HCT116 (cell line): Measurements from ENCODE around the gene GPRIN1. TPM values are rescaled to one million over a fixed set of nuclear protein-coding genes. Genes with fewer than 3 reads are reported as not detected.

Source experiments
- ATAC-seq: fragments of 200-7000 bp; cut with Tn5 transposase; 2 replicates; pipeline ENCODE4 v1.9.1; 2020; ENCODE audit warnings: mild to moderate bottlenecking, moderate library complexity
- BruUV-seq: library from RNA; stranded (reverse); fragments of 400-500 nt; replicated peaks from 2 replicates; lab custom pipeline; 2021; lab: Mats Ljungman, UMichigan
- CTCF ChIA-PET: fragments of 300-600 bp; sonication (Branson Sonifier 250); formaldehyde crosslinking; loops from one replicate; lab custom pipeline; 2021; ENCODE audit warnings: antibody characterized with exemption; lab: Charles Lee
- POLR2A ChIA-PET: fragments of 300-600, 350-600 bp; sonication (Branson Sonifier 250); formaldehyde crosslinking; loops from one replicate; lab custom pipeline; 2021; ENCODE audit warnings: antibody characterized with exemption; lab: Charles Lee
- RAD21 ChIA-PET, 2 experiments: fragments of 300-600 bp; sonication (Branson Sonifier 250); formaldehyde crosslinking; loops; one replicate each; lab custom pipeline; 2023; ENCODE audit warnings: low total read pairs in 2 of 2; ENCODE audit not compliant: uncharacterized antibody in 2 of 2, unreplicated experiment in 2 of 2, low non-redundant PET in 1 of 2; lab: Charles Lee
- DNase-seq: peaks from one replicate; pipeline ENCODE4 v3.0.0-alpha.2; 2010; ENCODE audit warnings: low read depth, low spot score
- H2AFZ ChIP-seq: fragments of 200-600 bp; shearing (Covaris generic), sonication (generic); 2 replicates; pipeline ENCODE4 v1.6.1; 2017; ENCODE audit warnings: low read depth, mixed run types, mixed read lengths, antibody characterized with exemption, low read length; ENCODE audit not compliant: poor library complexity, severe bottlenecking
- H3K27ac ChIP-seq: 2 replicates; pipeline ENCODE4 v1.5.1; 2012; ENCODE audit warnings: low read depth, low read length
- H3K27me3 ChIP-seq: fragments of 200-600 bp; sonication (generic); 2 replicates; pipeline ENCODE4 v1.6.1; 2016; ENCODE audit warnings: mixed run types, low read length, mixed read lengths; ENCODE audit not compliant: insufficient read depth
- H3K36me3 ChIP-seq, 2 experiments: fragments of 200-500 bp in 1 of 2; fragments of 200-600 bp in 1 of 2; sonication (Bioruptor generic) in 1 of 2; sonication (generic) in 1 of 2; 2 replicates each; pipeline versions ENCODE4 v1.5.1 to v1.6.1; 2014 to 2016; ENCODE audit warnings: low read length in 2 of 2, inconsistent platforms in 1 of 2, mixed read lengths in 1 of 2, mixed run types in 1 of 2; ENCODE audit not compliant: insufficient read depth in 2 of 2, control insufficient read depth in 1 of 2
- H3K4me1 ChIP-seq, 2 experiments: fragments of 200-600 bp in 1 of 2; sonication (generic) in 1 of 2; 2 replicates each; pipeline versions ENCODE4 v1.5.1 to v1.6.1; 2012 to 2017; ENCODE audit warnings: low read length in 2 of 2, inconsistent platforms in 1 of 2, mild to moderate bottlenecking in 1 of 2, mixed read lengths in 1 of 2, mixed run types in 1 of 2, moderate library complexity in 1 of 2; ENCODE audit not compliant: insufficient read depth in 2 of 2, control insufficient read depth in 1 of 2
- H3K4me2 ChIP-seq: fragments of 200-600 bp; sonication (generic); 2 replicates; pipeline ENCODE4 v1.6.1; 2017; ENCODE audit warnings: mixed run types, low read length, mixed read lengths
- H3K4me3 ChIP-seq, 2 experiments: fragments of 200-600 bp in 1 of 2; sonication (generic) in 1 of 2; replicated peaks in 1 of 2; 2 replicates each; pipeline ENCODE4 v1.5.1; 2011 to 2016; ENCODE audit warnings: low read length in 2 of 2, control low read depth in 1 of 2, low read depth in 1 of 2, mild to moderate bottlenecking in 1 of 2, mixed read lengths in 1 of 2, mixed run types in 1 of 2
- H3K79me2 ChIP-seq: fragments of 200-600 bp; sonication (generic); 2 replicates; pipeline ENCODE4 v1.6.1; 2017; ENCODE audit warnings: mild to moderate bottlenecking, mixed run types, low read length, moderate library complexity, mixed read lengths; ENCODE audit not compliant: insufficient read depth
- H3K9ac ChIP-seq: fragments of 200-600 bp; sonication (generic); 2 replicates; pipeline ENCODE4 v1.6.1; 2016; ENCODE audit warnings: low read length, mixed read lengths
- H3K9me2 ChIP-seq: fragments of 200-600 bp; sonication (generic), shearing (Covaris generic); 2 replicates; pipeline ENCODE4 v1.6.1; 2017; ENCODE audit warnings: mixed run types, mild to moderate bottlenecking, moderate library complexity; ENCODE audit not compliant: insufficient read depth
- H3K9me3 ChIP-seq, 2 experiments: fragments of 200-500 bp in 1 of 2; fragments of 200-600 bp in 1 of 2; sonication (Bioruptor generic) in 1 of 2; sonication (generic) in 1 of 2; 2 replicates each; pipeline ENCODE4 v1.6.1; 2014 to 2017; ENCODE audit warnings: low read length in 2 of 2, mixed read lengths in 2 of 2, inconsistent platforms in 1 of 2, low read depth in 1 of 2, mild to moderate bottlenecking in 1 of 2, mixed run types in 1 of 2, moderate library complexity in 1 of 2; ENCODE audit not compliant: control insufficient read depth in 1 of 2, insufficient read depth in 1 of 2
- H4K20me1 ChIP-seq: fragments of 200-600 bp; sonication (generic), shearing (Covaris generic); 2 replicates; pipeline ENCODE4 v1.6.1; 2017; ENCODE audit warnings: mixed run types, mild to moderate bottlenecking, moderate library complexity; ENCODE audit not compliant: insufficient read depth
- CTCF ChIP-seq, 3 experiments: fragments of 200-600 bp in 1 of 3; sonication (generic) in 1 of 3; IDR thresholded peaks in 2 of 3; conservative IDR thresholded peaks in 1 of 3; 2 replicates each; pipeline ENCODE4 v1.5.1; 2012 to 2017; ENCODE audit warnings: low read depth in 2 of 3, low read length in 2 of 3, antibody characterized with exemption in 1 of 3, borderline replicate concordance in 1 of 3, control low read depth in 1 of 3, mild to moderate bottlenecking in 1 of 3, mixed read lengths in 1 of 3, mixed run types in 1 of 3, moderate library complexity in 1 of 3; ENCODE audit not compliant: insufficient read depth in 1 of 3
- POLR2A ChIP-seq: IDR thresholded peaks from 2 replicates; pipeline ENCODE4 v1.7.0; 2011; ENCODE audit warnings: borderline replicate concordance; ENCODE audit not compliant: insufficient read depth, insufficient read length; ENCODE audit errors: extremely low read depth
- RAD21 ChIP-seq: IDR thresholded peaks from 2 replicates; pipeline ENCODE4 v1.6.1; 2012; ENCODE audit warnings: low read depth, mild to moderate bottlenecking
- ZBTB33 ChIP-seq: IDR thresholded peaks from 2 replicates; pipeline ENCODE4 v1.6.1; 2011; ENCODE audit warnings: mild to moderate bottlenecking, low read length, moderate library complexity; ENCODE audit not compliant: insufficient replicate concordance; ENCODE audit errors: extremely low read depth
- ZNF274 ChIP-seq: fragments of 200-500 bp; sonication (Bioruptor generic); IDR thresholded peaks from 2 replicates; pipeline ENCODE4 v1.6.1; 2014; ENCODE audit warnings: mild to moderate bottlenecking, low read depth, low read length, inconsistent platforms
- intact Hi-C: fragments of 100-400 bp; cut with micrococcal nuclease; formaldehyde crosslinking; loops from 2 replicates; pipeline ENCODE4 v1.10.0; 2022
- total RNA-seq: library from RNA; stranded (reverse); gene quantifications from one replicate; pipeline ENCODE4 v1.2.1, GENCODE V29; 2021; ENCODE audit not compliant: unreplicated experiment

GPRIN1 gene
- total RNA-seq, 1 experiment from 2014 or later = 14.2 TPM

DNA sequence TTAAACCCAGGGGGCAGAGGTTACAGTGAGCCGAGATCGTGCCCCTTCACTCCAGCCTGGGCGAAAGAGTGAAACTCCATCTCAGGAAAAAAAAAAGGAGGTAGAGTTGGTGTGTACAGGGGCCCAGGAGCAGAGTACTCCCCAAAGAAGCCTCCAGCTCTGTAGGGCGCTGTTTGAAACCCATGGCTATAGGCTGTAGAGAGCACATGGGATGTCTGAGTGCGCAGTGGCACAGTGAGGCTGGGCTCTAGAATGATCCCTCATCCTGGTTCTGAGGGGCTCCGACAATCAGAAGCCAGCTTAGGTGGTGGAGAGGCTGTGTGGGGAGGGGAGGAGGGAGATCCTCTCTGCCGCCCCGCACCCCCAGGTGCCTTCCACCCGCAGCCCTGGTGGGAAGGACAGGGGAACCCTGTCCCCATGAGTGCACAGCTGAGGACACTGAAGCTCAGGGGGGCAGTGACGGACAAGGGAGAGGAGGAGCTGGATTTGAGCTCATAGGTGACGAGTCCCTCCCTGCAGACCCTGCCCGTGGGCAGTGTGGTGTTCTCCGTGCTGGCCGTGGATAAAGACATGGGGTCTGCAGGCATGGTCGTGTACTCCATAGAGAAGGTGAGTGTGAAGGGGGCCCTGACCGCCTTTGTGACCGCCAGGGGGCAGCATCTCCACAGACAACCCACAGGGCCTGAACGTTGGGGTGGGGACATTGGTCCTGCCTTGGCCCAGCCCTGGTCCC is 36.2 kb downstream of the GPRIN1 start:
- no peaks in the 10 kb centered on the region for H4K20me1 ChIP-seq
- no TSS peak for BruUV-seq
- ATAC-seq = peak; percentile 83
- no peaks in the 10 kb centered on the region for H3K79me2 ChIP-seq
- no peak overlapping the region for H3K4me3 ChIP-seq
- peak overlapping the region; percentile 26 for H2AFZ ChIP-seq
- no peaks in the 10 kb centered on the region for H3K27me3 ChIP-seq
- peak; percentile 32 for DNase-seq
- intact Hi-C loops = loop anchor here (1.0 kb wide), 1 partner anchor 46 kb away; no protein-coding TSS in a partner anchor
- ChIA-PET RAD21 (no interaction called here), CTCF (interaction anchor here (1.0 to 1.5 kb wide), 4 partner anchors 11 to 844 kb away, joined by 3 to 4 read pairs (median 3); no protein-coding TSS in a partner anchor), POLR2A (no interaction called here)
- no peaks in the 10 kb centered on the region for H3K9me2 ChIP-seq
- no peaks in the 10 kb centered on the region for H3K36me3 ChIP-seq
- H3K9ac ChIP-seq = no peak overlapping the region
- peak overlapping the region; percentile 29 for H3K4me2 ChIP-seq
- no peak for TF ChIP-seq POLR2A
- TF ChIP-seq ZNF274 = no peak
- TF ChIP-seq RAD21 = peak; percentile 90
- TF ChIP-seq ZBTB33 = no peak
- TF ChIP-seq CTCF (IDR thresholded peaks at IDR 0.05 in 2 of 3, conservative IDR thresholded peaks at IDR 0.05 in 1 of 3; ENCODE audit: borderline replicate concordance in 1 of 3, insufficient read depth in 1 of 3, low read depth in 2 of 3, low read length in 2 of 3) = peak; percentile 81 to 89 (median 88)
- peaks cover 0 to 18% of the 10 kb centered on the region in 2 experiments; a peak in 2 of 4 replicates for H3K4me1 ChIP-seq
- no peak overlapping the region for H3K27ac ChIP-seq
- no peaks in the 10 kb centered on the region for H3K9me3 ChIP-seq
